HL-60 (cell line): ENCODE measurements around the gene FBXL17.

ENCODE experiments used
- DNase-seq, 2 experiments: peaks; one replicate each; pipeline ENCODE4 v3.0.0-alpha.2; 2010 to 2020; ENCODE audit warnings: low read depth in 1 of 2, low spot score in 1 of 2
- H3K27ac ChIP-seq: fragments of 250-450 bp; sonication (Bioruptor Pico); replicated peaks from 2 replicates; pipeline ENCODE4 v1.5.1; 2020; ENCODE audit warnings: mild to moderate bottlenecking, moderate library complexity
- H3K27me3 ChIP-seq: fragments of 250-450 bp; sonication (Bioruptor Pico); 2 replicates; pipeline ENCODE4 v1.5.1; 2021; ENCODE audit warnings: mild to moderate bottlenecking, moderate library complexity; ENCODE audit not compliant: insufficient read depth, poor library complexity, severe bottlenecking
- H3K4me3 ChIP-seq: replicated peaks from 2 replicates; pipeline ENCODE4 v1.5.1; 2011; ENCODE audit warnings: mild to moderate bottlenecking, control low read depth, low read length; ENCODE audit not compliant: insufficient read depth
- GABPA ChIP-seq: IDR thresholded peaks from 2 replicates; pipeline ENCODE4 v1.6.1; 2012; ENCODE audit warnings: low read depth
- POLR2AphosphoS5 ChIP-seq: IDR thresholded peaks from 2 replicates; pipeline ENCODE4 v1.6.1; 2012; ENCODE audit warnings: low read depth
- SPI1 ChIP-seq: IDR thresholded peaks from 2 replicates; pipeline ENCODE4 v1.6.1; 2012; ENCODE audit warnings: low read depth, mild to moderate bottlenecking, borderline replicate concordance
- TF ChIP-seq, protein P1 (sequence below): IDR thresholded peaks from one replicate; pipeline ENCODE4 v1.5.1; 2011; ENCODE audit warnings: low read length, control low read depth, inconsistent platforms; ENCODE audit not compliant: insufficient read depth
- TF ChIP-seq, protein P2 (sequence below): IDR thresholded peaks from 2 replicates; pipeline ENCODE4 v1.6.1; 2012; ENCODE audit warnings: low read depth; ENCODE audit not compliant: insufficient replicate concordance

FBXL17 gene

DNA sequence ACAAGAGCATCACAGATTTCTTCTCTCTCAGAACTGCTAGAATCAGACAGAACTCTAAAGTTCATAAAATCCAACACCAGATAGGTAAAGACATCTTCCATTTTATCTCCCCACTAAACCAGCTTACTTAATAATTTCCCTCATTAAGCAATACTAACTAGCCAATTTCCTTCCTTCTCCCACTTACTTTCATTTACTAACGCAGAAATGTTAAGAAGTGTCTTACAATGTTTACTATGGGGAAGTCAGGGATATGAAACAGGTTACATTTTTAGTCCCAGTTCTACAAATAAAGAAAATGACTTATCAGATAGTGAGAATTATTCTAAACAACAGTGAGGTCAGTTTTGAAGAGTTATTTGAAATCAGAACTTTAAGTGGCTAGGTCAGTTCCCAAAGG lies 236.5 kb downstream of the FBXL17 start:
- Histone ChIP-seq H3K27ac (no peak overlapping the region), H3K27me3 (no peaks in the 10 kb centered on the region), H3K4me3 (no peak overlapping the region)
- no peak for DNase-seq
- TF ChIP-seq, protein P1, sequence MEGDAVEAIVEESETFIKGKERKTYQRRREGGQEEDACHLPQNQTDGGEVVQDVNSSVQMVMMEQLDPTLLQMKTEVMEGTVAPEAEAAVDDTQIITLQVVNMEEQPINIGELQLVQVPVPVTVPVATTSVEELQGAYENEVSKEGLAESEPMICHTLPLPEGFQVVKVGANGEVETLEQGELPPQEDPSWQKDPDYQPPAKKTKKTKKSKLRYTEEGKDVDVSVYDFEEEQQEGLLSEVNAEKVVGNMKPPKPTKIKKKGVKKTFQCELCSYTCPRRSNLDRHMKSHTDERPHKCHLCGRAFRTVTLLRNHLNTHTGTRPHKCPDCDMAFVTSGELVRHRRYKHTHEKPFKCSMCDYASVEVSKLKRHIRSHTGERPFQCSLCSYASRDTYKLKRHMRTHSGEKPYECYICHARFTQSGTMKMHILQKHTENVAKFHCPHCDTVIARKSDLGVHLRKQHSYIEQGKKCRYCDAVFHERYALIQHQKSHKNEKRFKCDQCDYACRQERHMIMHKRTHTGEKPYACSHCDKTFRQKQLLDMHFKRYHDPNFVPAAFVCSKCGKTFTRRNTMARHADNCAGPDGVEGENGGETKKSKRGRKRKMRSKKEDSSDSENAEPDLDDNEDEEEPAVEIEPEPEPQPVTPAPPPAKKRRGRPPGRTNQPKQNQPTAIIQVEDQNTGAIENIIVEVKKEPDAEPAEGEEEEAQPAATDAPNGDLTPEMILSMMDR, result no peak
- TF ChIP-seq SPI1 (no peak), POLR2AphosphoS5 (no peak), GABPA (no peak)
- TF ChIP-seq, protein P2, sequence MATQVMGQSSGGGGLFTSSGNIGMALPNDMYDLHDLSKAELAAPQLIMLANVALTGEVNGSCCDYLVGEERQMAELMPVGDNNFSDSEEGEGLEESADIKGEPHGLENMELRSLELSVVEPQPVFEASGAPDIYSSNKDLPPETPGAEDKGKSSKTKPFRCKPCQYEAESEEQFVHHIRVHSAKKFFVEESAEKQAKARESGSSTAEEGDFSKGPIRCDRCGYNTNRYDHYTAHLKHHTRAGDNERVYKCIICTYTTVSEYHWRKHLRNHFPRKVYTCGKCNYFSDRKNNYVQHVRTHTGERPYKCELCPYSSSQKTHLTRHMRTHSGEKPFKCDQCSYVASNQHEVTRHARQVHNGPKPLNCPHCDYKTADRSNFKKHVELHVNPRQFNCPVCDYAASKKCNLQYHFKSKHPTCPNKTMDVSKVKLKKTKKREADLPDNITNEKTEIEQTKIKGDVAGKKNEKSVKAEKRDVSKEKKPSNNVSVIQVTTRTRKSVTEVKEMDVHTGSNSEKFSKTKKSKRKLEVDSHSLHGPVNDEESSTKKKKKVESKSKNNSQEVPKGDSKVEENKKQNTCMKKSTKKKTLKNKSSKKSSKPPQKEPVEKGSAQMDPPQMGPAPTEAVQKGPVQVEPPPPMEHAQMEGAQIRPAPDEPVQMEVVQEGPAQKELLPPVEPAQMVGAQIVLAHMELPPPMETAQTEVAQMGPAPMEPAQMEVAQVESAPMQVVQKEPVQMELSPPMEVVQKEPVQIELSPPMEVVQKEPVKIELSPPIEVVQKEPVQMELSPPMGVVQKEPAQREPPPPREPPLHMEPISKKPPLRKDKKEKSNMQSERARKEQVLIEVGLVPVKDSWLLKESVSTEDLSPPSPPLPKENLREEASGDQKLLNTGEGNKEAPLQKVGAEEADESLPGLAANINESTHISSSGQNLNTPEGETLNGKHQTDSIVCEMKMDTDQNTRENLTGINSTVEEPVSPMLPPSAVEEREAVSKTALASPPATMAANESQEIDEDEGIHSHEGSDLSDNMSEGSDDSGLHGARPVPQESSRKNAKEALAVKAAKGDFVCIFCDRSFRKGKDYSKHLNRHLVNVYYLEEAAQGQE, result no peak

DNA sequence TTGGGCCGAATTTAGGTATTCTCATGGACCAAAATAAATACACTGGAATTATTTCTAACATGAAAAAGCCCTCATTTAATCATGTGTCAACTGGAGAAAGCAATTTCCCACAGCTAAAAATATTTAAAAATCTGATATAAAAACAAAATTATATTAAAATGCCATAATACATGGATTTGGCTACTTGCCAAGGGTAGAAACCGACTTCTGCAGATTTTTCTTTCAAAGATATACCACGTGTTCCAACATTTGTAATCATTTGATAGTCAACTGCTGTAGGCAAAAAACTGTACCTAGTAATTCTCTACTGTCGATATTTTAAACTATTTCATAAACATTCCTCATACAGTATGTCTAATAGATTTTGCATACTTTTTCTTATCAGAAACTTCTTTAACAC lies 237.6 kb downstream of the FBXL17 start:
- TF ChIP-seq, protein P1, result no peak
- TF ChIP-seq POLR2AphosphoS5 (no peak), GABPA (no peak), SPI1 (no peak)
- TF ChIP-seq, protein P2, result no peak
- DNase-seq, result no peak
- Histone ChIP-seq H3K27ac (no peak overlapping the region), H3K4me3 (no peak overlapping the region), H3K27me3 (no peaks in the 10 kb centered on the region)

DNA sequence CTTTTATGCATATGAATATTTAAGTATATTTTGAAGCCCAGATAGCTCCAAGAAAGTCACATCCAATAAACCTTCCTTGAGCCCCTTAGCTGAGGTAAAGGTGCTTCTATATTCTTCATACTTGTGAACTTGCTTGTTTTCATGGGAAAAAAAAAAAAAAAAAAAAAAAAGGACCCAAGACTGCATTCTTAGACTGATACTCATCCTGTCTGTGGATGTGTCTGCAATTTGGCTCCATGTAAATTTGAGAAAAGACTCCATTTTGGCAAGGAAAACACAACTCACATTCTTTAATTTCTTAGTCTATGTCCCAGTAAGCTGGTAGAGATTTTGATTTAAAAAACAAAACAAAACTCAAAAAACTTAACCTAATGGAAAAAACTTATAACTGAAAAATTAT lies 238.3 kb downstream of the FBXL17 start:
- H3K4me3 ChIP-seq, result no peak overlapping the region
- no peak for DNase-seq
- H3K27ac ChIP-seq, result no peak overlapping the region
- H3K27me3 ChIP-seq, result no peaks in the 10 kb centered on the region
- TF ChIP-seq GABPA (no peak), SPI1 (no peak), POLR2AphosphoS5 (no peak)
- TF ChIP-seq, protein P2, result no peak
- TF ChIP-seq, protein P1, result no peak
